GM08714 (cell line): ENCODE data around the gene KCNIP2.
"Not testable (repeated sequence)": the region's sequence is repeated elsewhere in the genome, so short reads cannot be mapped to it uniquely, and the experiment has no call there.

Experiments used
- H3K4me3 ChIP-seq: fragments of 200-500 bp; sonication (Bioruptor generic); 2 replicates; pipeline ENCODE4 v1.5.1; 2014; ENCODE audit warnings: mild to moderate bottlenecking, low read length, inconsistent platforms
- ZNF274 ChIP-seq: IDR thresholded peaks from 2 replicates; pipeline ENCODE4 v1.6.1; 2012; ENCODE audit warnings: mild to moderate bottlenecking, low read depth, low read length

KCNIP2 gene

GRCh38 chr10:101789686-101790085 lies 53.9 kb downstream of the KCNIP2 start:
- no peak overlapping the region for H3K4me3 ChIP-seq
- no peak for TF ChIP-seq ZNF274

DNA sequence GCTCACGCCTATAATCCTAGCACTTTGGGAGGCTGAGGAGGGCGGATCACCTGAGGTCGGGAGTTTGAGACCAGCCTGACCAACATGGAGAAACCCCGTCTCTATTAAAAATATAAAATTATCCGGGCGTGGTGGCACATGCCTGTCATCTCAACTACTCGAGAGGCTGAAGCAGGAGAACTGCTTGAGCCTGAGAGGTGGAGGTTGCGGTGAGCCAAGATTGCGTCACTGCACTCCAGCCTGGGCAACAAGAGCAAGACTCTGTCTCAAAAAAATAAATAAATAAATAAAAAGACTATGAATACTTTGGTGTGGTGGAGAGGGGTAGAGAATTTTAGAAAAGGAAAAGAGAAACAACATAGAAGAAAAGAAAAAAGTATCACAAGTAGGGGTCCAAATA lies 54.4 kb downstream of the KCNIP2 start:
- H3K4me3 ChIP-seq: not testable (repeated sequence)

DNA sequence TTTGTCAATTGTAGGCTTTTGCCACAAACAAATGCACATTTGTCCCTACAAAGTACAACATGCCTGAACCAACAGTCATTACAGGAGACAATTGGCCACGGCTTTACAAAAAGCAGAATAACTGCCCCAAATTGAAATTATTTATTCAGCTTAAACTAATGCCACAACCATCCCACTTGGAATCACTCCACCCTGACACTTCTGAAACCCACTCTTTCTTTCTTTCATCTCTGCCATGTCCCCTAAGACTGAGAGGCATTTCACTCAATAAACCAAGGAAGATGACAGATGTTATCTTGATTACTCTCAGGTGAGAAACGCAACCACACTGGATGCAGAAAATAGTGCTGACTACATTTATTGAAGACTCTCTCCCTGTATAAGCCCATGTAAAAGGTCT lies 57.8 kb downstream of the KCNIP2 start:
- no peak for TF ChIP-seq ZNF274

DNA sequence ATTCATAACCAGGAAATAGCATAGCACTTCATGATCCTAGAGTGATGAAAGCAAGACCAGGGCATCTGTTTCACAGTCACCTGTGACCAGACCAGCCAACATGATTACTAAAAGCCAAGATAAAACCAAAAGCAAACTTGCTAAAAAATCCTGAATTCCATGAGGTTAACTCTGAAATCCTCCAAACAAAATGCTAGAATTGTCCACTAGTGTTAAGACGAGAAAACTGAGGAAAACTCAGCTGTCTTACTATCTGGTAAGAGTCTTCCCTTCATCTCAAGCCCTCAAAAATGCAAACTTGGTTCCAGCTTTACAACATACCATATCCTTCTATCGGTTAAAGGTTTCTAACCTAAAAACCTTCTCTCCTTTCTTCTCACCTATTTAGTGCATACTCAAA lies 59.0 kb downstream of the KCNIP2 start:
- H3K4me3 ChIP-seq: no peak overlapping the region
- TF ChIP-seq ZNF274: no peak

More for the DNA sequence above, 57.8 kb downstream of the KCNIP2 start:
- H3K4me3 ChIP-seq: no peak overlapping the region

- TF ChIP-seq ZNF274: no peak
- H3K4me3 ChIP-seq: peak overlapping the region; percentile 88
These were observed 59.9 kb downstream of the KCNIP2 start for GRCh38 chr10:101783736-101784118.

- TF ChIP-seq ZNF274: no peak
- H3K4me3 ChIP-seq: peak within 1 kb of the TSS; percentile 88
These were observed 60.5 kb downstream of the KCNIP2 start, which contains the start of gene NPM3 for GRCh38 chr10:101782811-101783735. TSS of gene NPM3 (minus strand) at chr10:101783446. CDS start at chr10:101783390, 56 bp downstream.

DNA sequence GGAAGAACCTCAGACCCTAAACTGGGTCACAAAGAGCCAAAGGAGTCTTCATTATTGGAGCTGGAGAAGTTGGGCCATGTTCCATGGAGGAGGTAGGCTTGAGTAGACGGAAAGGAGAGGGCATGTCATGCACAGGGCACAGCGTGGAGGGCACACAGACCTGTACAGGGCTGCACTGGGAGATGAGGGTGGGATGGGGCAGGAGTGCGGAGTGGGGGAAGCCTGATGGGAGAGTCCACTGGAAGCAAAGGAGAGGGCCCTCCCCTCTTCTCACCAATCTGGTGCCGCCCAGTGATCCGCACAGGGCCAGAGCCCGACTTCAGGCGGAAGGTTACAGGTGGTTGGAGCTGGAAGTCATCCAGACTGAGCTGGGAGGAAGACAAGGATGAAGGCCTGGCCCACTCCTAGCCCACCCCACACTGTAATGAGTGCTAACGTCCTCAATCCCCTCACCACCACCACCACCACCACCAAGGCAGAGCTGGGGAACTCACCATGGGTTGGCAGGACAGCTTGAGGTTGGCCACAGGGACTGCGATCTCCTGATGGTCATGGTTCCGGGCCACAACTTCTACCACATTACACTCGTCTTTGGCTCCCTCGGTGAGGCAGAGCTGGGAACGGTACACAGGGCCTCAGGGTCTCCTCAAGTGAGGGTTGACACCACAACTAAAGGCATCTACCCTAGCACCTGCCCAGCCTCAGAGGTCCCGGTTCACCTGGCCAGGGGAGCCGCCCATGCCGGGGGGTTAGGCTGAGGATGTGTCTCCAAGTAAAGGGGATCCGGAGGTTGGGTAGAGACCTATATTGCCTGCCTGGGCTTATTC lies 61.4 kb downstream of the KCNIP2 start:
- peak overlapping the region; percentile 88 for H3K4me3 ChIP-seq
- TF ChIP-seq ZNF274: no peak

GRCh38 chr10:101781655-101781983 lies 62.0 kb downstream of the KCNIP2 start:
- H3K4me3 ChIP-seq: no peak overlapping the region; the same call in 1 of the 2 replicates
- no peak for TF ChIP-seq ZNF274

DNA sequence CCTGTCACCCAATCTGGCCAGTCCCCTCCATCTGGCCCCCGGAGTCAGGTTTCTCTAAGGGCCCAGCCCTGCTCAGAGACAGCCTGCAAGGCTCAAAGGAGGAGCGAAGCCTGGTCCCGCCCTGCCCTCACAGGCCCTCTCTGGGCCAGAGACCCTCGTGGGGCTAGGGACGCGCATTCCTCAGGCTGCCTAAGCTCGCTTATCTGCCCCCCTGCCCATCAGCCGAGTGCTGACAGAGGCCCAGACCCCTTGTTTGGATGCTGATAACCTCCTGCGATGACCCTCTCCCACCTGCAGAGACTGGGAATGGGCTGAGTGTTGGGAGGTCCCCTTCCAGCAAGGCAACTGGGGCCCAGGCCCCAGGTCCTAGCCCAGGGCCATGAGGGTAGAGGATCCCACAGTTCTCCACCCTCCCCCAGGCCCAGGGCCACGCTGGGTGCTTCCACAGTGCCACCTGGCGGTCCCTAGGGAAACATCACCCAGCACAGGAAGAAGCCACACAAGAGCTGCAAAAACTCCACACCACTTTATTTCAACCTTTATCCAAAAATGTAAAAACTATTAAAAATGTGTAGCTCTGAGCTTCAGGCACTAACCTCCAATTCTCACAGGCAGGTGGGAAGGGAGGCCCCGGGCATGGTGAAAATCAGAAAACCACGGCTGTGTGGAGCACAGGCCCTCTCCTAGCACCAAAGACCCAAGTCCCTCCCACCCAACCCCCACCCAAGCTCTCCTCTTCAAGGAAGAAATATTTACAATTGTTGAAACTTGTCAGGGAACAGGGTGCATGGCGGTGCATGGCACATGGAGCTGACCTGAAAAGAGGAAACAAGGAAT lies 62.6 kb downstream of the KCNIP2 start:
- no peak overlapping the region for H3K4me3 ChIP-seq
- no peak for TF ChIP-seq ZNF274

DNA sequence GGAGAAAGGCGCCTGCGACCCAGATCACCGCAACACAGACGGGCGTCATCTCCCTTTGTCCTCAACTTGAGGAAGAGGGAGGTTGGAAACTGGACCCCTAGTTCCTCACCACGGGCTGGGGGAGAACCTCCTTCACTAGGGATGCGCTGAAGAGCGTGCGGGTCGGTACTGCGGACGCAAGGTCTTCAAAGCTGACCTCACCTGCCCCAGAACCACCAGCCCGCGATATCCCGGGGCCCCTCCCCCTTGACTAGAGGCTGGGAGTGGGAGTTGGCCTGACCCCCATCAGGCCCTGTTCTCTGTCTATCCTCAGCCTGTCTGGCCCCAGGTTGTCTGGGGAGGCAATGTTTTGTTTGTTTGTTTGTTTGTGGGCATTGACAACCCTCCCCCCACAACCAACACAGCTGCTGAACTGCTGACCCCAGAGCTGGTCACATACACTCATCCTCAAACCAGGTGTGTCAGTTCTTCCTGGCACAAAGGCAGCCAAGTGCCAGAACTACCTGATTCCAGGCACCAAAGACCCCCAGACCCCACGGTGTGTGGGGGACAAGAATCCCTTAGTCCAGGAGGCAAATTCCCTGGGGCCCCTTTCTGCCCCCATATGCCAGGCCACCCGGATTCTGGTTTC lies 63.3 kb downstream of the KCNIP2 start:
- TF ChIP-seq ZNF274: no peak
- H3K4me3 ChIP-seq: no peak overlapping the region

DNA sequence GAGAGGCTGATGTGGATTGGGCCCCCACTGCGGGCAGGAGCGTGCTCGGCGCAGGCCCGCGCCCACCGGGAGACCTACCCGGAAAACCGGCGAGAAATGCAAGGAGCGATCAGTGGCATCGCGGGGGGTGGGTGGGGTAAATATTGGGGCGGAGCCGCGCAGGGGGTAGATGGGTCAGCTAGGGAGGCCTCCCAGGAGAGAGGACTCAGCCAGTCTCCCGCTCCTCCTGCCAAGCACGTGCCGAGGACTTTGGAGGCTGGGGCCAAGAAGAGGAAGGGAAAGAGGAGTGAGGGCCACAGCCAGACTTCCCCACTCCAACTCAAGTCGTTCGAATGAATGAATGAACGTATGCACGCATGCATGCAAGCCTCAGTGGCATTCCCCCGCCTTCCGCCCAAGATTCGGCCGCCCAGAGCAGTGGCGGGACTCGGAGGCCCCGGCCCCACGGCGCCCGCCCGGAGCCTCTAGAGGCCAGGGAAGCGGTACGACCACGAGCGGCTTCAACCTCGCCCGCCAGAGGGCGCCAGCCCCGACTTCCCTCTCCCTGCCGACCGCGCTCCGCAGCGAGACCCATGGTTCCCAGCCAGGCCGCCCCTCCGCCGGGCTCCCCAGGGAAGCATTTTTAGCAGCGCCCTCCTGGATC lies 63.9 kb downstream of the KCNIP2 start:
- TF ChIP-seq ZNF274: no peak
- H3K4me3 ChIP-seq: peak overlapping the region; percentile 18; the same call in 1 of the 2 replicates

GRCh38 chr10:101778781-101779543 lies 64.6 kb downstream of the KCNIP2 start:
- H3K4me3 ChIP-seq: peak overlapping the region; percentile 18; the same call in 1 of the 2 replicates
- TF ChIP-seq ZNF274: no peak
